Stimulated activated CD4-positive, alpha-beta T cell treated with anti-CD3 and anti-CD28 coated beads, Interleukin-15, amount 100 ng/mL, for 1 hour (primary cell): Measurements from ENCODE around the gene SNX12.
A peak's percentile ranks its signal among the peaks of the same experiment; 100 is the strongest.

ENCODE experiments used
- DNase-seq, 2 donors: peaks; one replicate each; pipeline ENCODE4 v3.0.0-alpha.2; 2020; ENCODE audit warnings: low read depth in 1 of 2, low spot score in 1 of 2

SNX12 gene

DNA sequence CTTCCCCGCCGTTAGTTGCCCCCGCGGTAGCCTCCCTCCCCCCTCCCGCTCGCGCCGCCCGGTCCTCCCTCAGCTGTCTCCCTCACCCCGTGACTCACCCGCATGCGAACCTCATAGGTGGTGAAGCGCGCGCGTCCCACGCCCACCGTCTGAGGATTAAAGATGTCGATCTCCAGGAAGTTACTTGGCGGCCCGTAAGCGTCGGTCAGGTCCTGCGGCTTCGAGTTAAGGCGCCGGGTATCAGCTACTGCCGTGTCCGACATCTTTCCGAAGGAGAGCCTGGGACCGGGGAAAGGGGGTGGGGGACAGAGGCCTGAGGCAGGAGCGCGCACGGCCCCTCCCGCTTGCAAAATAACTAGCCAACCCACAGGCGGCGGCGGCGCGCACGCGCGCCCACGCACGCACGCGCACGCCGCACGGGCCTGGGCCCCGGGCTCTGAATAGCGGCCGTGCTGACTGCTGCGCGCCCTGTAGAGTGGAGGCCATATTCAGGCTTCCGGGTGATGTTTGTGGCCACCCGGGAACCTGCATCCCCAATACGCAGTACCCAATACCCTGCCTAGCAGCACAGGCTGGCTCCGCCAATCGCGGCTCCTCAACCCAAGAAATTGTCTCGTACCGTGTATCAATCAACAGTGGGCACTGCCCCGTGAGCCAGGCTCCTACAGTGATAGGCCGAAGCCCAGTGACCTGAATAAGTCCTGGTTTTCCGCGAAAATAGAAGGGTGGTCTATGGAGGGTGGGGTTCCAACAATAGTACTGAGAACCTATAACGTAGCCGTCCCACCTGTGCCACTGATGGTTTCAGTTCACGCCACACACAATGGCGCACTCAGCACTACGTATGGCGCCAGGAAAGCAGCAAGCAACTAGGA is at the start of gene SNX12:
Gene SNX12, minus strand, starts transcription at position 291 of the 875 bp plus-strand sequence. Its CDS starts 28 bp downstream, at position 263.
- DNase-seq = peak; percentile 71 to 74

DNA sequence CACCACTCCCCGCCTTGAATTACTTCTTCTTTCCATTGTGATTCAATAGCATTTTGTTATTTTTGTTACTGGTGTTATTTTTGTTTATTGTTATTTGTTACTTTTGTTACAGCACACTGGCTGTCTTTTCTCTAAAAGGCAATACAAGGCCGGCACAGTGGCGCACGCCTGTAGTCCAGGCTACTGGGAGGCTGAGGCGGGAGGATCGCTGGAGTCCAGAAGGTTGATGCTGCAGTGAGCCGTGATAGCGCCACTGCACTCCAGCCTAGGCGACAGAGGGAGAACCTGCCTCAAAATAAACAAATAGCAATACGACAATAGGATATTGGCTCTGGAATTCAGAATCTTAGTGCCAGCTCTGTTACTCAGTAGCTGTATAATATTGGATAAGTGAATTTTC is 49.2 kb upstream of the SNX12 start:
- no peak for DNase-seq

DNA sequence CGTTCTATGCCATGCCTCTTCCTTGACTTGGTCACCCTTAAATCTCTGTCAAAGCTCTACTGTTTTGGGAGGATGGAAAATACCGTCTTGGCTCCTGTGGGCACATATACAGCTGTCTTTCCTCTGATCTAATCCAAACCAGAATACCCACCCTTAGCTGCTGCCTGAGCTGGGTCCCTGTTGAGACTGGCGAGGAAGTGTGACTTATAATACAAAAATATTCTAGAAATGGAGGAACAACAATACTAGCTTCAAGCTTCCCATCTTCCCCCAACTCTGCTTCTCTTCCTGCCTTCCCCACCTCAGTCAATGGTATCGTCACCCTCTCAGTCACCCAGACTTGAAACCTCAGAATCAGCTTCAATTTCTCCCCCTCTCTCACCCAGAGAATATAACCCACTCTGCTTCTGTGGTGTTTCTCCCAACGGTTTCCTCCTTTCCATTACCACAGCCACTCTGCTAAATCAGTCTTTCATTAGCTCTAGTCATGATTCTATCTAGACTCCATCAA is 43.8 kb upstream of the SNX12 start:
- no peak for DNase-seq

DNA sequence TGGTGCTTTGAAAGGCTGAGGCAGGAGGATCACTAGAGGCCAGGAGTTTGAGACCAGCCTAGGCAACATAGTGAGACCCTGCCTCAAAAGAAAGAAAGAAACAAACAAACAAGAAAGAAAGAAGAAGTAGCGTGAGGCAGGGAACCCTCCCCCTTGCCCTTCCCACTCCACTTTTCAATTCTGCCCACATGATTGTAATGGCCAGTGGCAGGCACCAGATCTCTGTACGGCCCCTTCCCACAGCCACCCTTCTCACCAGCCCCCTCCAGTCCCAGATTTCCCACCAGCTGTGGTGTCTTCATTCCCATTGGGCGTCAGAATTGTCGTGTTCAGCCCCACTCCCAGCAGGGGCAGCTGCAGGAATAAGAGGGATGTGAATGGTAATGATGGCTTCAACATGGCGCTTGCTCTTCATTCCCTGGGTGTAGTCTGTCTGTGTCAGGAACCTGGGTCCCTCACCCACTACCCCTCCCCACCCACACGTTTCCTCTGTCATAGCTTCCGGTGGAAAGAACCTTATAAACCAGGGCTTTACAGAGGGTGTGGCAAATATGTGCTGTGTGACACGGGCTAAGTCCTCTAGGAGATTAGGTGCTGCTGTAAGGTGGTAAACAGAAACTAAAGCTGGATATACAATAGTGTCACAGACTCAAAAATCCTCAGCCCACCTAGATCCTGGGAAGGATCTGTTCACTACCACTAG is 43.2 kb upstream of the SNX12 start, which contains the start of gene IL2RG:
Gene IL2RG, minus strand, starts transcription at position 437 of the 703 bp plus-strand sequence. Its CDS starts 38 bp downstream, at position 399.
- peak; percentile 16 to 51 for DNase-seq

DNA sequence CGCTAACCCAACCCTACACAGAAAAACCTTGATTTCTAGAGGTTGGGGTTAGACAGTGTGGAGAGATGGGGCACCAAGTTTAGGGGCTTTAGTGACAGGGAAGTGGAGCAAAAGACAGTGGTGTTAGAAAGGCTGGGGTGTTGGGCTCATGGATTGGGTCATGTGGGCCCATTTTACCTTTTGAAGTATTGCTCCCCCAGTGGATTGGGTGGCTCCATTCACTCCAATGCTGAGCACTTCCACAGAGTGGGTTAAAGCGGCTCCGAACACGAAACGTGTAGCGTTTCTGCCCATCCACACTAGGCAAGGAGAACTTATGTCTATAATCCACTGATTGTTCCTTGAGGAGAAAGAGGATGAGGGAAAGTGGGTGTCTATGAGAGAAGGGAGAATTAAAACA is 40.9 kb upstream of the SNX12 start:
- no peak for DNase-seq

DNA sequence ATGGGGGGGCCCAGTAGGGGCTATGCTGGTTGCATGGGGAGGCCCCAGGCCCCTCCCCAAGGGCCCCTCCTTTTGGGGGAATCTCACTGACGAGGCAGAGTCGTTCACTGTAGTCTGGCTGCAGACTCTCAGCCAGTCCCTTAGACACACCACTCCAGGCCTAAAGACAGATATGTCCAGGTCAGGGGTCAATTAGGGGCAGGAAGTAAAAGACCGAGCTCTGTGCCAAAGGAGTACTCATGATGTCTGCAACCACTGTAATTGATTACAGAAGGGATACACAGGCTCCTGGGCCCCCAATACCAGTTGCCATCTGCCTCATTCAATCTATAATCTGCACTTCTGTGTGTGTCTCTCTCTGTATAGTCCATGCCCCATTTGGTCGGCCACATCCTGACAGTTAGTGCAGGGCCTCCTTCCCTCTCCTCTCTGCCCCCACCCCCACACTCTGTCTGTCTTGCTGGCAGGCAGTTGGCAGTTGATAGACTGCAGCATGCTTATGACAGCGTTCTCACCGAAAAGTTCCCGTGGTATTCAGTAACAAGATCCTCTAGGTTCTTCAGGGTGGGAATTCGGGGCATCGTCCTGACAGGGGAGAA is 39.7 kb upstream of the SNX12 start:
- no peak for DNase-seq

DNA sequence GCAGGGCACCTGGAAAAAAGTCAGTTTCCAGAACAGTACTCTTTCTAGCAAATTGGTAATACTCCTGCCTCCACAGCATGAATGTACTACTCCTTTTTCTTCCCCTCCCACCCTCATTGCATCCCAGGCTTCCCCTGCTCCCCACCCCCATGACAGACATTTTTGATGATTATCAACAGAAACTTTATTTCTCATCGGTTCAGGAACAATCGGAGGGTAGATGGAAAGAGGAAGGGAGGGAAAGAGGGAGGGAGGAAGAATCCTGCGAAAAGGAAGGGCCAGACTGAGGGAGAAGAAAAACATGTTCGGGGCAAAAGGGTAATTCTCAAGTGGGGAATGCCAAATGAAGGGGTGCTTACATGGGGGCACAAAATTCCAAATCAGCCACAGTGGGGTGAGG is 39.1 kb upstream of the SNX12 start:
- DNase-seq = no peak

DNA sequence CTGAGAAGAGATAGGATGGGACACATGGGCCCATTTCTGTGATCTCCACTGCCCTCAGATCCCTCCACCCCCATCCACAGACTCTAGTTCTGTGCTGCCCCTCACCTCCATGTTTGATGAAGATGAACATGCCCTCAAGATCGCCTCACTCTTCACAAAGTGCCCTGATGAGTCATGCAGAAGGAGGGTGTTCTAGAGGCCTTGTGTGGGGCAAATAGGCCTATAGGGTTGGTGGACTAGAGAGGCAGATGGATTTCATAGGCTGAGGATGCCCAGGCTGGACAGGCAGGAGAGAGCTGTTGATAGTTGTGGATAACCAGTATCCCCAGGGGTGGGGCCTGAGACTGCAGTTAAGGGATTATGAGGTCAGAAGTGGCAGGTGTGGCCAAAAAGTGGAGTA is 38.3 kb upstream of the SNX12 start, which contains the start of gene CXorf65:
Gene CXorf65, minus strand, starts transcription at position 314 of the 400 bp plus-strand sequence. Its CDS starts 184 bp downstream, at position 130.
- no peak for DNase-seq

DNA sequence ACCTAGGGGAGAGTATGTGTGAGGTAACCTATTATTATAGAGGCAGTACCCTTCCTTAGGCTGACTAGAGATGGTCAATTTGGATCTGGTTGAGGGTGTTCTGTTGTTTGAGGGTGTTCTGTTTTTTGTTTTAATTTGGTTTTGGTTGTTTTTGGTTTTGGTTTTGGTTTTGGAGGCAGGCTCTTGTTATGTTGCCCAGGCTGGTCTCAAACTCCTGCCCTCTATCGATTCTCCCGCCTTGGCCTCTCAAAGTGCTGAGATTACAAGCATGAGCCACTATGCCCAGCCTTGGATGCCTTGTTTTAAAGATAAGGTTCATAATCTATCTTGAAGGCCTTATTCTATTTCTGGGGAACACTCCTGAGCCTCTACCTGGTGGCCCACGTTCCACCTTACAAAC is 37.5 kb upstream of the SNX12 start:
- no peak for DNase-seq

DNA sequence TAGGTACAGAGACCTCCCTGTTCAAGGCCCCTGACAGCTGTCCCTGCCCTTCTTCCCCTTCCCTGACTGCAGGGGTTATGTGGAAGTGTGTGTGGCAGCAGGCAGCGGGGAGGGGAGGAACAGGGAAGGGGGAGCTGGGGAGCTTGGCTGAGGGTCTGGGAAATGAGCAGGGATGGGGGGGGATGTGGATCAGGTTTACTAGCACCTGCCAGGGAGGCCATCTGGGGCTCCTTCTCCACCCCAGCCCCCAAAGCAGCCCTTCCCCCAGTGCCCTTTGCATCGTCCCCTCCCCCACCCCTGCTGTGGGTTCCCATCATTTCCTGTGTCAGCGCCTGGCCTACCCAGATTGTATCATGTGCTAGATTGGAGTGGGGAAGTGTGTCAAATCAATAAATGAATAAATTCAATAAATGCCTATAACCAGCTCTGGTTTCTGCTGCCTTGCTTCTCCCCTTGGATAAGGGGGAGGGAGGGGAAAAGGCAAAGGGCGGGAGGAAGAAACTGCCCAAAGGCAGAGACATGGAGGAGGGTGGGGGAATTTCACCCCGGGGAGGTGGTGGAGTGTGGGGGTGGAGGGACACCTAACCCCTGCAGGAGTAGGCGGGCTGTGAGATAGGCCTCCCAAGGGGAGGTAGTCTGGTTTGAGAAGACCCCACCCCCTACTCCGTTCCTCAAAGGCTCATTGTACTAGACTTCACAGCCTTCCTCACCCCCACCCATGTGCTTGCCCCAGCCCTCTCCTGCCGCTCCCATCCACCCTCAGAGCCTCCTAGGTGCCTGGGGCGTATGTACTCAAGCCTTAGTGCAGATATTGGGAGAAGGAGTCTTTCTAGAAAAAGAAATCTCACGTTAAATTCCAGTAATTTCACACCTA is 35.2 kb upstream of the SNX12 start:
- DNase-seq = no peak

DNA sequence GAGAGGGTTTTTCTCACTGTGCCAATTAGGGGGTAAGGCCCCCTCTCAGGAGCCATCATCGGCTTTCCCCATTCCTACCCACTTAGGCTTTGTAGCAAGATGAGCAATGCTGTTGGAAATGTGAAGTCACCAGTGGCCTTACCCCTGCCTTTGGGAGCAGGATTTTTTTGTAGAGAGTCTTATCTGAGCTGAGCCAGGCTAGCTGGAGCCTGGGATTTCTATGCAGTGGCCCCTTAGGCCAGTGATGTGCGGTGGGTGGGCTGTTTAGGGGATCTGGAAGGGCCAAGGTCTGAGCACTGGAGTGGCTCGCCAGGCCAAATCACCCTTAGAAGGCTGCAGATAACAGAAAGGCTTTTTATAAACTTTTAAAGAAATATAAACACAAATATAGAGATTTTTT is 34.2 kb upstream of the SNX12 start:
- DNase-seq = no peak

DNA sequence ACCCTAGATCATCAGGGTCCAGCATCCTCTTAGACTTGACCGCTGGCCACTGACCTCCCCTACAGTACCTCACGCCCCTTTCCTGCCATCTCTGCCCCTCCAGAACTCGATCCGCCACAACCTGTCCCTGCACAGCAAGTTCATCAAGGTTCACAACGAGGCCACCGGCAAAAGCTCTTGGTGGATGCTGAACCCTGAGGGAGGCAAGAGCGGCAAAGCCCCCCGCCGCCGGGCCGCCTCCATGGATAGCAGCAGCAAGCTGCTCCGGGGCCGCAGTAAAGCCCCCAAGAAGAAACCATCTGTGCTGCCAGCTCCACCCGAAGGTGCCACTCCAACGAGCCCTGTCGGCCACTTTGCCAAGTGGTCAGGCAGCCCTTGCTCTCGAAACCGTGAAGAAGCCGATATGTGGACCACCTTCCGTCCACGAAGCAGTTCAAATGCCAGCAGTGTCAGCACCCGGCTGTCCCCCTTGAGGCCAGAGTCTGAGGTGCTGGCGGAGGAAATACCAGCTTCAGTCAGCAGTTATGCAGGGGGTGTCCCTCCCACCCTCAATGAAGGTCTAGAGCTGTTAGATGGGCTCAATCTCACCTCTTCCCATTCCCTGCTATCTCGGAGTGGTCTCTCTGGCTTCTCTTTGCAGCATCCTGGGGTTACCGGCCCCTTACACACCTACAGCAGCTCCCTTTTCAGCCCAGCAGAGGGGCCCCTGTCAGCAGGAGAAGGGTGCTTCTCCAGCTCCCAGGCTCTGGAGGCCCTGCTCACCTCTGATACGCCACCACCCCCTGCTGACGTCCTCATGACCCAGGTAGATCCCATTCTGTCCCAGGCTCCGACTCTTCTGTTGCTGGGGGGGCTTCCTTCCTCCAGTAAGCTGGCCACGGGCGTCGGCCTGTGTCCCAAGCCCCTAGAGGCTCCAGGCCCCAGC is 32.7 kb upstream of the SNX12 start:
- no peak for DNase-seq

DNA sequence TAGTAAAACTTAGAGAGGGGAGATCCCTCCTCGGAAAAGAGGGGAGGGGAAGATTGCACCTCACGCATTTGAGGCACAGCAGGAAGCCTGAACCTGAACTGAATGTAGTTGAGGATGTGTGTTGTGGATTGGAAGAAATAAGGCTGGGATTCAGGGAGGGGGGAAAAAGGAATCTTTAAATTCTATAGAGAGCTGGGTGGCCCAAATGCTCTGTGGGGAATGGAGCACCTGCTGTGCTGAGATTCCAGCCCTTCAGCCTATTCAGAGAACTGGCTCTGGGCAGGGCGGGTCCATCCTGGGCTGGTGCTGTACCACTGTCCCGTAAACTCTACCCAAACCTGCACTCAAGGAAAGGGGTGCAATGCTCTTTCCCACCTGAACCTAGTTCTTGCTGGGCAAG is 31.6 kb upstream of the SNX12 start:
- no peak for DNase-seq

DNA sequence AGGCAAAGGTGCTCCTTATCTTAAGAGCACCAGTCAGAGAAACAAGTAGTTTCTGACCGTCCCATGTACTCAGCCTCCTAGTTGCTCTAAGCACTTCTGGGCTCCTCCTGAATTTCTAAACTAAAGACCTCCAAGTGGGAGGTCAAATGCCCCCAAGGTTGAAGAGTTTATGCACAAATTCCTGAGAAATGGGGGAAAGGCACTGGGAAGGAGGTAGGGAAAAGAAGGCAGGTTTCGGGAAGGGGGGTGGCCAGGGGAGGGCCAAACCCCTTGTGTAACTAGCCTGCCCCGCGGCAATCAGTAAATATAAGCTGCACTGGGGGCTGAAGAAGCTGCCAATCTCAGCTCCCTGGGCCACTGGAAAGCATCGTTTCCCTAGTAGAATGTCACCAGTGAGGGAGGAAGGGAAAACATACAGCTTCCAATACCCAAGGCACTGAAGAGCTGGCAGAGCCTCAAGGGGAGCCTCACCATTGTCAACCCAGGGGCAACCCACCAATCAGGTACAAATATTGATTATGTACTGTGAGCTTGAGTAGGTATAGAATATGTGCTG is 30.9 kb upstream of the SNX12 start:
- DNase-seq = no peak

DNA sequence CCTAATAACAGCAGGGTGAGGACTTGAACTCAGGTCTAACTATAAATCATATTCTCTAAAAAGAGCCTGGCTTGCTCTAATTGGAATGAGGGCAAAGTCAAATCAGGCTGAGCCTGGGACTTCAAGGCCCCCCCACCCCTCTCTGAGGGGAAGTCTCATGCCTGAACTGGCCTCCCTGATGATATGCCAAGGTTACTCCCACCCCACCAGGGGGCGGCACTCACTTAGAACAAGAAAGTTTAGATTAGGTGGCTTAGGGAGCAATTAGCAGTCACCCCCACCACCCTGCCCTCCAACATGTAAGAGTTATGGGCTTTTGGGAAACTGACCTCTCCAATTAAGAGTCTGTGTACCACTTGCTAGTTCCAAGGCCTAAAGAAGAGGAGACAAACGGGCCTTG is 30.2 kb upstream of the SNX12 start:
- DNase-seq = peak; percentile 52 to 57

DNA sequence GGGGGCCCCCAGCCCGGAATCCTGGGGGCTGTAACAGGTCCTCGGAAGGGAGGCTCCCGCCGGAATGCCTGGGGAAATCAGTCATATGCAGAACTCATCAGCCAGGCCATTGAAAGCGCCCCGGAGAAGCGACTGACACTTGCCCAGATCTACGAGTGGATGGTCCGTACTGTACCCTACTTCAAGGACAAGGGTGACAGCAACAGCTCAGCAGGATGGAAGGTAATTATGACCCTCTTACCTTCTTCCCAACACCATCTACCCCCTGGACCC is 28.6 kb upstream of the SNX12 start:
- DNase-seq = no peak

DNA sequence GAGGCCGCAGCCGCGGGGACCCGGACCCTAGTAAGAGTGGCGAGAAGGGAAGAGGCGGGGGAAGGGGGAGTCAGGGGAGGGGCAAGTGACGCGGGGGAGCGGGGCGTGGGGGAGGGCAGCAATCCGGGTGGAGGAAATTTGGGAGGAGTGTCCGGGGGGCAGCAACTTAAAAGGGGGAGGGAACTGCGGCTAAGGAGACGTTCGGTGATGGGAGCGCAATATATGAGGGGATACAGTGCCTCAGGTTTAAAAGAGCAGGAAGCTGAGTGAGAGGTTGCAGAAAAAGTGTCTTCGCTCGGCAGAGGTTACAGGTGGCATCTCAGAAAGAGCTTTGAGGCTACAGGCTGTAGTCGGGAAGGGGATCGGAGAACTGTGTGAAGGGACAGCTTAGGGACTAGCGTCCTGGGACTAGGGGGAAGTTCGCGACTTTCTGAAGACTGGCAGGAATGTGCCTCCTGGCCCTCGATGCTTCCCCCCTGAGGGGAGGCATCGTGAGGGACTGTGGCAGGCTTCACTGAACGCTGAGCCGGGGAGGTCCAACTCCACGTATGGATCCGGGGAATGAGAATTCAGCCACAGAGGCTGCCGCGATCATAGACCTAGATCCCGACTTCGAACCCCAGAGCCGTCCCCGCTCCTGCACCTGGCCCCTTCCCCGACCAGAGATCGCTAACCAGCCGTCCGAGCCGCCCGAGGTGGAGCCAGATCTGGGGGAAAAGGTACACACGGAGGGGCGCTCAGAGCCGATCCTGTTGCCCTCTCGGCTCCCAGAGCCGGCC is 28.0 kb upstream of the SNX12 start:
- no peak for DNase-seq

DNA sequence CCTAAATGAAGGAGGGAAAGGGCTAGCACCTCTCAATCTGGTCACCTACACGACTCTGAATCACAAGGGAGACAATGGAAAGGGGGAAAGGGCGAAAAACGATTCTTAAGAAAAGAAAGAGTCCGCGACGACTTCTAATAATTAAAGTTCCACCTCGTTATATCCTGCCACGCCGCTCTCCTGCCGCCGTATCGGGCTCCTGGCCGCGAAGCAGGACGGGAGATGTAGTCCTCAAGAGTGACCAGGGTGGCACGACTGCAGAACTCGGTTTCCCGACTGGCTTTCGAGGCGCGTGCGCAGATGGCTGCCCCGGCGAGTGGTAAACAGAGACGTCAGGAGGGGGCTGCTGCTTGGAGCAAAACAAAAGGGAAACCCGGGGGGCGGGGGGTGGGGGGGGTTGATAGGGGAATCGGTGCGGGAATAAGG is 27.4 kb upstream of the SNX12 start, which contains the start of gene FOXO4:
Gene FOXO4, plus strand, starts transcription at position 297 of the 426 bp plus-strand sequence. CDS start 678 bp downstream, outside the sequence.
- peak; percentile 70 to 76 for DNase-seq
